ENCODE measurements around the gene TRAPPC10. TPM values are rescaled to one million over a fixed set of nuclear protein-coding genes. Genes with fewer than 3 reads are reported as not detected.

The TRAPPC10 gene
- total RNA-seq, 2 experiments from 2014 or later, result 98.1 to 101 TPM

GRCh38 chr21:44074315-44074958, 62.3 kb downstream of the TRAPPC10 start:
- H3K27ac Mint-ChIP-seq, result peak overlapping the region; percentile 49
- H3K36me3 ChIP-seq (ENCODE audit: insufficient read depth, low read length), result peaks cover 90% of the 10 kb centered on the region
- H3K4me1 Mint-ChIP-seq (ENCODE audit: low read depth), result peaks cover 27% of the 10 kb centered on the region
- no peak overlapping the region for H3K27ac ChIP-seq (ENCODE audit: low read depth in 1 of 2, low read length in 2 of 2)
- peak; percentile 51 for ATAC-seq (ENCODE audit: poor library complexity)
- no peak overlapping the region for H3K4me3 Mint-ChIP-seq
- no peaks in the 10 kb centered on the region for H3K9me3 ChIP-seq (ENCODE audit: control insufficient read depth in 1 of 2, insufficient read depth in 1 of 2, low read length in 2 of 2)
- ChIA-PET POLR2A (interaction anchor here (0.7 to 1.9 kb wide), 2 partner anchors 10 to 21 kb away, joined by 3 to 13 read pairs; no protein-coding TSS in a partner anchor), CTCF (interaction anchor here (1.8 kb wide), 1 partner anchor 9 kb away, joined by 5 read pairs; no protein-coding TSS in a partner anchor)
- peaks cover 13% of the 10 kb centered on the region for H3K4me1 ChIP-seq (ENCODE audit: insufficient read depth, low read length)
- no peak for TF ChIP-seq CTCF (IDR thresholded peaks at IDR 0.05)
- no peaks in the 10 kb centered on the region for H3K27me3 ChIP-seq (ENCODE audit: control insufficient read depth in 1 of 2, insufficient read depth in 2 of 2, low read length in 2 of 2)
- H3K27me3 Mint-ChIP-seq, result no peaks in the 10 kb centered on the region
- H3K9me3 Mint-ChIP-seq, result no peaks in the 10 kb centered on the region
- intact Hi-C loops (cut with DNase I, micrococcal nuclease), result no loop called here
- peak in 3 of 14 experiments; percentile 31 to 56 (median 43) for DNase-seq
- H3K36me3 Mint-ChIP-seq (ENCODE audit: low read depth), result peaks cover 90% of the 10 kb centered on the region
- H3K4me3 ChIP-seq (ENCODE audit: low read length), result no peak overlapping the region

- intact Hi-C loops (cut with DNase I, micrococcal nuclease), result no loop called here
- H3K9me3 Mint-ChIP-seq, result no peaks in the 10 kb centered on the region
- no peak for ATAC-seq (ENCODE audit: poor library complexity)
- peaks cover 35% of the 10 kb centered on the region for H3K4me1 Mint-ChIP-seq (ENCODE audit: low read depth)
- ChIA-PET POLR2A (interaction anchor here (0.9 to 1.0 kb wide), 2 partner anchors 11 to 56 kb away, joined by 3 read pairs; no protein-coding TSS in a partner anchor), CTCF (no interaction called here)
- peaks cover 28% of the 10 kb centered on the region for H3K4me1 ChIP-seq (ENCODE audit: insufficient read depth, low read length)
- no peaks in the 10 kb centered on the region for H3K9me3 ChIP-seq (ENCODE audit: control insufficient read depth in 1 of 2, insufficient read depth in 1 of 2, low read length in 2 of 2)
- DNase-seq, result no peak
- H3K4me3 ChIP-seq (ENCODE audit: low read length), result no peak overlapping the region
- peaks cover 94% of the 10 kb centered on the region for H3K36me3 Mint-ChIP-seq (ENCODE audit: low read depth)
- H3K4me3 Mint-ChIP-seq, result no peak overlapping the region
- TF ChIP-seq CTCF (IDR thresholded peaks at IDR 0.05), result no peak
- no peaks in the 10 kb centered on the region for H3K27me3 Mint-ChIP-seq
- H3K27me3 ChIP-seq (ENCODE audit: control insufficient read depth in 1 of 2, insufficient read depth in 2 of 2, low read length in 2 of 2), result no peaks in the 10 kb centered on the region
- peaks cover 90% of the 10 kb centered on the region for H3K36me3 ChIP-seq (ENCODE audit: insufficient read depth, low read length)
- peak overlapping the region; percentile 74 for H3K27ac Mint-ChIP-seq
- H3K27ac ChIP-seq (ENCODE audit: low read depth in 1 of 2, low read length in 2 of 2), result no peak overlapping the region
These were observed 64.2 kb downstream of the TRAPPC10 start for GRCh38 chr21:44076316-44076715.

- no peaks in the 10 kb centered on the region for H3K9me3 ChIP-seq (ENCODE audit: control insufficient read depth in 1 of 2, insufficient read depth in 1 of 2, low read length in 2 of 2)
- CTCF ChIA-PET, result interaction anchor here (1.7 kb wide), 1 partner anchor 19 kb away, joined by 4 read pairs; no protein-coding TSS in a partner anchor
- no peak overlapping the region for H3K4me3 Mint-ChIP-seq
- POLR2A ChIA-PET, result interaction anchor here (1.0 to 1.8 kb wide), 4 partner anchors 9 to 259 kb away, joined by 3 to 9 read pairs (median 4); no protein-coding TSS in a partner anchor
- H3K4me1 Mint-ChIP-seq (ENCODE audit: low read depth), result peaks cover 50% of the 10 kb centered on the region
- no peaks in the 10 kb centered on the region for H3K27me3 ChIP-seq (ENCODE audit: control insufficient read depth in 1 of 2, insufficient read depth in 2 of 2, low read length in 2 of 2)
- DNase-seq, result peak in 3 of 14 experiments; percentile 43 to 60 (median 50)
- peak; percentile 41 for ATAC-seq (ENCODE audit: poor library complexity)
- intact Hi-C loops (cut with DNase I, micrococcal nuclease), result loop anchor here in 1 of 2 experiments (2.0 kb wide), 1 partner anchor 62 kb away; no protein-coding TSS in a partner anchor
- H3K9me3 Mint-ChIP-seq, result no peaks in the 10 kb centered on the region
- no peak overlapping the region for H3K4me3 ChIP-seq (ENCODE audit: low read length)
- no peak for TF ChIP-seq CTCF (IDR thresholded peaks at IDR 0.05)
- H3K27ac Mint-ChIP-seq, result peak overlapping the region; percentile 84
- no peaks in the 10 kb centered on the region for H3K27me3 Mint-ChIP-seq
- peaks cover 94% of the 10 kb centered on the region for H3K36me3 Mint-ChIP-seq (ENCODE audit: low read depth)
- peaks cover 88% of the 10 kb centered on the region for H3K36me3 ChIP-seq (ENCODE audit: insufficient read depth, low read length)
- no peak overlapping the region for H3K27ac ChIP-seq (ENCODE audit: low read depth in 1 of 2, low read length in 2 of 2)
- peaks cover 48% of the 10 kb centered on the region for H3K4me1 ChIP-seq (ENCODE audit: insufficient read depth, low read length)
These were observed 66.4 kb downstream of the TRAPPC10 start for GRCh38 chr21:44078411-44078981.
